Psoas muscle (tissue), 8 donors: Measurements from ENCODE around the gene DIO3. TPM values are rescaled to one million over a fixed set of nuclear protein-coding genes. Genes with fewer than 3 reads are reported as not detected.

Experiments
- ATAC-seq, 4 donors: fragments of 200-7000 bp; cut with Tn5 transposase; one replicate each; pipeline ENCODE4 v1.9.1; 2020; ENCODE audit warnings: moderate library complexity in 3 of 4, mild to moderate bottlenecking in 2 of 4
- DNase-seq, 2 donors: peaks; one replicate each; pipeline ENCODE4 v3.0.0-alpha.2; 2020
- H3K27ac ChIP-seq: fragments of 200-600 bp; one replicate; pipeline ENCODE4 v1.8.0; 2022
- H3K27me3 ChIP-seq, 3 donors: fragments of 200-600 bp in 1 of 3; one replicate each; pipeline versions ENCODE4 v1.6.1 to v1.8.0; 2013 to 2022; ENCODE audit warnings: low read length in 2 of 3, mild to moderate bottlenecking in 2 of 3, moderate library complexity in 1 of 3; ENCODE audit not compliant: insufficient read depth in 3 of 3
- H3K36me3 ChIP-seq, 2 donors: fragments of 200-600 bp in 1 of 2; one replicate each; pipeline versions ENCODE4 v1.6.1 to v1.8.0; 2013 to 2022; ENCODE audit warnings: low read depth in 1 of 2, mild to moderate bottlenecking in 1 of 2, moderate library complexity in 1 of 2; ENCODE audit not compliant: insufficient read depth in 1 of 2
- H3K4me1 ChIP-seq: fragments of 200-600 bp; one replicate; pipeline ENCODE4 v1.8.0; 2022
- H3K4me3 ChIP-seq: fragments of 200-600 bp; one replicate; pipeline ENCODE4 v1.8.0; 2022; ENCODE audit warnings: mild to moderate bottlenecking
- H3K9me3 ChIP-seq: fragments of 200-600 bp; one replicate; pipeline ENCODE4 v1.8.0; 2022
- WGBS, 3 donors: extraction: QIAGEN DNeasy Blood & Tissue Kit; methylation state at CpG; one replicate each; pipeline versions ENCODE4 v1.1.6 to v1.1.7; 2013; 5-methylcytosine and 5-hydroxymethylcytosine counted together
- intact Hi-C, 2 donors: fragments of 100-400 bp; cut with DNase I; formaldehyde crosslinking; loops; one replicate each; pipeline versions ENCODE4 v1.11.0 to v1.14.2; 2022
- polyA plus RNA-seq, 3 donors: library from polyadenylated mRNA; stranded (reverse); fragments of 200-250 nt; gene quantifications; one replicate each; pipeline ENCODE4 v1.2.3, GENCODE V29; 2013
- total RNA-seq, 4 donors: library from RNA; stranded (reverse); fragmentation: NEBNext Ultra II Directional in 2 of 4; extraction: Animal tissue kit (Norgen Biotek cat#: 25700) in 2 of 4; gene quantifications; one replicate each; pipeline versions ENCODE4 v1.2.1 to v1.2.4, GENCODE V29; 2021 to 2023
- TF ChIP-seq, protein P1 (sequence below): fragments of 200-600 bp; IDR thresholded peaks from one replicate; pipeline ENCODE4 v1.8.0; 2022; ENCODE audit warnings: antibody characterized with exemption
- donor health status: healthy with polysubstance abuse.
- donor health status: DM: no; HTN: no; CAD: no; lungs with moderate emphysema.
- donor health status: Bipolar disorder and iron deficiency.
- donor health status: healthy.
- donor health status: DM: yes; HTN: yes; CAD: no.
- donor health status: DM: no; HTN: no; CAD: no.
- donor health status: DM: no; HTN: no; CAD: no.
- donor health status: DM: yes; HTN: yes; CAD: no.

The DIO3 gene
- total and polyA plus RNA-seq, 7 donors: 0.30 to 1.3 (median 0.84) TPM

GRCh38 chr14:101590616-101591015 lies 29.3 kb downstream of the DIO3 start:
- ATAC-seq: no peak

GRCh38 chr14:101591121-101591520 lies 29.8 kb downstream of the DIO3 start:
- Histone ChIP-seq H3K36me3 (no peaks in the 10 kb centered on the region), H3K27ac (no peak overlapping the region), H3K4me3 (no peak overlapping the region), H3K4me1 (no peaks in the 10 kb centered on the region), H3K27me3 (peaks cover 0 to 1% (median 1%) of the 10 kb centered on the region in 3 donors), H3K9me3 (no peaks in the 10 kb centered on the region)
- no peak for DNase-seq
- no peak for ATAC-seq
- TF ChIP-seq, protein P1, sequence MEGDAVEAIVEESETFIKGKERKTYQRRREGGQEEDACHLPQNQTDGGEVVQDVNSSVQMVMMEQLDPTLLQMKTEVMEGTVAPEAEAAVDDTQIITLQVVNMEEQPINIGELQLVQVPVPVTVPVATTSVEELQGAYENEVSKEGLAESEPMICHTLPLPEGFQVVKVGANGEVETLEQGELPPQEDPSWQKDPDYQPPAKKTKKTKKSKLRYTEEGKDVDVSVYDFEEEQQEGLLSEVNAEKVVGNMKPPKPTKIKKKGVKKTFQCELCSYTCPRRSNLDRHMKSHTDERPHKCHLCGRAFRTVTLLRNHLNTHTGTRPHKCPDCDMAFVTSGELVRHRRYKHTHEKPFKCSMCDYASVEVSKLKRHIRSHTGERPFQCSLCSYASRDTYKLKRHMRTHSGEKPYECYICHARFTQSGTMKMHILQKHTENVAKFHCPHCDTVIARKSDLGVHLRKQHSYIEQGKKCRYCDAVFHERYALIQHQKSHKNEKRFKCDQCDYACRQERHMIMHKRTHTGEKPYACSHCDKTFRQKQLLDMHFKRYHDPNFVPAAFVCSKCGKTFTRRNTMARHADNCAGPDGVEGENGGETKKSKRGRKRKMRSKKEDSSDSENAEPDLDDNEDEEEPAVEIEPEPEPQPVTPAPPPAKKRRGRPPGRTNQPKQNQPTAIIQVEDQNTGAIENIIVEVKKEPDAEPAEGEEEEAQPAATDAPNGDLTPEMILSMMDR: no peak
- intact Hi-C loops: no loop called here
- WGBS, 3 donors: 42 to 57% (median 50%) methylated on average over 5 of the region's 5 CpGs

More at GRCh38 chr14:101590616-101591015, 29.3 kb downstream of the DIO3 start:
- Histone ChIP-seq H3K36me3 (no peaks in the 10 kb centered on the region), H3K4me3 (no peak overlapping the region), H3K9me3 (no peaks in the 10 kb centered on the region), H3K4me1 (no peaks in the 10 kb centered on the region), H3K27ac (no peak overlapping the region), H3K27me3 (peaks cover 0 to 6% (median 1%) of the 10 kb centered on the region in 3 donors)
- TF ChIP-seq, protein P1: no peak
- 94 to 97% (median 95%) methylated on average over 14 of the region's 14 CpGs for WGBS, 3 donors
- DNase-seq: no peak
- intact Hi-C loops: no loop called here

GRCh38 chr14:101591582-101591981 lies 30.3 kb downstream of the DIO3 start:
- TF ChIP-seq, protein P1: no peak
- H3K27me3 ChIP-seq: peaks cover 0 to 1% (median 0%) of the 10 kb centered on the region in 3 donors
- H3K4me1 ChIP-seq: no peaks in the 10 kb centered on the region
- DNase-seq: no peak
- no peak overlapping the region for H3K4me3 ChIP-seq
- no peaks in the 10 kb centered on the region for H3K36me3 ChIP-seq
- ATAC-seq: no peak
- intact Hi-C loops: no loop called here
- 83 to 86% (median 83%) methylated on average over 5 of the region's 5 CpGs for WGBS, 3 donors
- no peaks in the 10 kb centered on the region for H3K9me3 ChIP-seq
- H3K27ac ChIP-seq: no peak overlapping the region

DNA sequence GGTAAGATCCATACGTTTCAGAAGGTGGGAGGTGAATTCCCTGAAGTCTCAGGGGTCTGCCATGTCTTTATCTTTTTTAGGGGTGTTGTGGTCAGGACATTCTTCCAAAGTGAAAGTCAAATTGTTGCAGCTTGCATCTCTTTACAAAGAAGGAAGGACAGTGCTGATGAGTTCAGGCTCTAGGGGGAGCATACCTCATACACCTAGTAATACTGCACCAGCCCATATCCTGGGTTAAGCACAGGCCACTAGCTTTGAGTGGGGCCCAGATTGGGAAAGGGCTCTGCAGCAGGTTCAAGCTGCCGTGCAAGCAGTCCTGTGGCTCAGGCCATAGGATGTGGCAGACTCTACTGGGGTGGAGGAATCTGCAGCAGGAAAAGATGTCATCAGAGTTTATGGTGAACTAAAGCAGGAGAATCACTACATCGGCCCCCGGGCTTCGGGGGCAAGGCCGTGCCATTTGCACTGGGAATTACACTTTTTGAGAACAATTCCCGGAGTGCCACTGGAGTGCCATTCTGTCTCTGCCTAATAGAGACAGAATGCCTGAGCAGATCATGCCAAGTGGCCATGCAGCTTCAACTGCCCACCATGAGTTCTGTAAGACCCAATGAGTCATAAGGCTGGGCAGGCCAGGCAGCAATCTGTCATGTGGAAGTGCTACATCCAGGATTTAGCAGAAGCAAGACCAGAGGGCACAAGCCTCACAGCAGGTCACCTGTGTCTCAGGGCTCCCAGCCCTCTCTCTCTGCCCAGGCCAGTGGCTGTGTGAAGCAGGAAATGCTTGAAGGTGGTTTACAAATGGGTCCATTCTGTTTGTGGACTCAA lies 32.3 kb downstream of the DIO3 start:
- intact Hi-C loops: no loop called here
- Histone ChIP-seq H3K4me3 (no peak overlapping the region), H3K27ac (no peak overlapping the region), H3K36me3 (no peaks in the 10 kb centered on the region), H3K27me3 (peaks cover 0 to 1% (median 0%) of the 10 kb centered on the region in 3 donors), H3K4me1 (no peaks in the 10 kb centered on the region), H3K9me3 (no peaks in the 10 kb centered on the region)
- ATAC-seq (no peak), DNase-seq (no peak)
- WGBS, 3 donors: 89 to 94% (median 92%) methylated on average over 7 of the region's 7 CpGs
- TF ChIP-seq, protein P1: no peak
